Lung (tissue), 12 donors: ENCODE measurements around the gene ZNF236. TPM values are rescaled to one million over a fixed set of nuclear protein-coding genes. Genes with fewer than 3 reads are reported as not detected.
A peak's percentile ranks its signal among the peaks of the same experiment; 100 is the strongest.

Experiments
- ATAC-seq: fragments of 200-7000 bp; cut with Tn5 transposase; one replicate; pipeline ENCODE4 v1.9.1; 2020; ENCODE audit warnings: moderate number of reproducible peaks; ENCODE audit not compliant: insufficient read depth, low FRiP score
- DNase-seq, 3 donors: peaks; one replicate each; pipeline ENCODE4 v3.0.0-alpha.2; 2013 to 2017
- H3K27ac ChIP-seq, 2 donors: one replicate each; pipeline ENCODE4 v1.5.1; 2013; ENCODE audit warnings: mild to moderate bottlenecking in 2 of 2, moderate library complexity in 2 of 2, control low read depth in 1 of 2, inconsistent platforms in 1 of 2, low read depth in 1 of 2, low read length in 1 of 2
- H3K27me3 ChIP-seq, 3 donors: one replicate each; pipeline ENCODE4 v1.5.1; 2013; ENCODE audit warnings: low read length in 2 of 3; ENCODE audit not compliant: control insufficient read depth in 3 of 3, insufficient read depth in 3 of 3
- H3K36me3 ChIP-seq, 4 donors: one replicate each; pipeline ENCODE4 v1.5.1; 2013; ENCODE audit warnings: low read length in 4 of 4, mild to moderate bottlenecking in 1 of 4, moderate library complexity in 1 of 4; ENCODE audit not compliant: control insufficient read depth in 4 of 4, insufficient read depth in 4 of 4
- H3K4me1 ChIP-seq, 5 donors: one replicate each; pipeline ENCODE4 v1.5.1; 2013; ENCODE audit warnings: low read length in 5 of 5, mild to moderate bottlenecking in 2 of 5, moderate library complexity in 1 of 5; ENCODE audit not compliant: control insufficient read depth in 5 of 5, insufficient read depth in 5 of 5
- H3K4me3 ChIP-seq: one replicate; pipeline ENCODE4 v1.5.1; 2013; ENCODE audit warnings: mild to moderate bottlenecking, control low read depth, moderate library complexity
- H3K9ac ChIP-seq, 2 donors: one replicate each; pipeline ENCODE4 v1.5.1; 2013; ENCODE audit warnings: low read length in 2 of 2, control low read depth in 1 of 2; ENCODE audit not compliant: insufficient read depth in 1 of 2
- H3K9me3 ChIP-seq, 4 donors: one replicate each; pipeline ENCODE4 v1.5.1; 2013; ENCODE audit warnings: low read length in 3 of 4, mild to moderate bottlenecking in 1 of 4, moderate library complexity in 1 of 4; ENCODE audit not compliant: control insufficient read depth in 4 of 4, insufficient read depth in 3 of 4
- CTCF ChIP-seq: IDR thresholded peaks from 2 replicates; pipeline ENCODE4 v1.5.1; 2012; ENCODE audit warnings: mild to moderate bottlenecking; ENCODE audit errors: control extremely low read depth, extremely low read depth
- WGBS, 2 donors: extraction: QIAGEN DNeasy Blood & Tissue Kit; methylation state at CpG; one replicate each; pipeline ENCODE4 v1.1.7; 2013; 5-methylcytosine and 5-hydroxymethylcytosine counted together
- polyA plus RNA-seq, 2 donors: library from polyadenylated mRNA; stranded (reverse); fragments of 200-250 nt; gene quantifications; one replicate each; pipeline ENCODE4 v1.2.1, GENCODE V29; 2013
- total RNA-seq, 2 donors: library from RNA; depleted of rRNA in 1 of 2; stranded (reverse); fragments of >200 nt in 1 of 2; gene quantifications; one replicate each; pipeline ENCODE4 v1.2.1, GENCODE V29; 2014 to 2021
- donor health status: control.
- donor health status: control.
- donor health status: Bipolar disorder and iron deficiency.
- donor health status: healthy.
- donor health status: DM: yes; HTN: yes; CAD: no.

The ZNF236 gene
- total and polyA plus RNA-seq, 4 donors, result 2.4 to 23.1 (median 8.8) TPM

GRCh38 chr18:76803814-76804213 is 18.5 kb upstream of the ZNF236 start:
- ATAC-seq, result peak; percentile 76
- peaks cover 0 to 2% (median 0%) of the 10 kb centered on the region in 4 donors for H3K36me3 ChIP-seq
- H3K27me3 ChIP-seq, result peaks cover 0 to 3% (median 0%) of the 10 kb centered on the region in 3 donors
- DNase-seq, result peak; percentile 57 to 66 (median 58)
- H3K9ac ChIP-seq, result peak overlapping the region in 1 of 2 donors; percentile 53
- 2 to 3% methylated on average over 11 of the region's 11 CpGs for WGBS, 2 donors
- no peaks in the 10 kb centered on the region for H3K9me3 ChIP-seq
- no peak overlapping the region for H3K27ac ChIP-seq
- H3K4me1 ChIP-seq, result no peaks in the 10 kb centered on the region
- peak; percentile 41 for TF ChIP-seq CTCF
- H3K4me3 ChIP-seq, result no peak overlapping the region

GRCh38 chr18:76805221-76805620 is 17.1 kb upstream of the ZNF236 start:
- H3K36me3 ChIP-seq, result peaks cover 0 to 2% (median 0%) of the 10 kb centered on the region in 4 donors
- H3K4me3 ChIP-seq, result no peak overlapping the region
- no peak overlapping the region for H3K27ac ChIP-seq
- DNase-seq, result no peak
- no peak overlapping the region for H3K9ac ChIP-seq
- TF ChIP-seq CTCF, result no peak
- ATAC-seq, result no peak
- peaks cover 0 to 3% (median 0%) of the 10 kb centered on the region in 3 donors for H3K27me3 ChIP-seq
- H3K4me1 ChIP-seq, result no peaks in the 10 kb centered on the region
- WGBS, 2 donors, result 67 to 75% methylated on average over 7 of the region's 7 CpGs
- no peaks in the 10 kb centered on the region for H3K9me3 ChIP-seq

- no peak for DNase-seq
Observed at GRCh38 chr18:76806301-76806700, 16.1 kb upstream of the ZNF236 start.

More at GRCh38 chr18:76806301-76806700, 16.1 kb upstream of the ZNF236 start:
- H3K36me3 ChIP-seq, result peaks cover 0 to 2% (median 0%) of the 10 kb centered on the region in 4 donors
- H3K4me1 ChIP-seq, result no peaks in the 10 kb centered on the region
- no peak overlapping the region for H3K4me3 ChIP-seq
- 92 to 95% methylated on average over 7 of the region's 7 CpGs for WGBS, 2 donors
- no peaks in the 10 kb centered on the region for H3K27me3 ChIP-seq
- H3K9me3 ChIP-seq, result no peaks in the 10 kb centered on the region
- ATAC-seq, result no peak
- TF ChIP-seq CTCF, result no peak
- H3K27ac ChIP-seq, result no peak overlapping the region
- H3K9ac ChIP-seq, result no peak overlapping the region
